ENCODE results near the gene CES3.

Gene CES3

GRCh38 chr16:67013823-67014633 is 53.0 kb downstream of the CES3 start:
- peak; percentile 86 for DNase-seq

GRCh38 chr16:67014634-67015312 is 53.7 kb downstream of the CES3 start:
- peak; percentile 50 for DNase-seq

- DNase-seq, result peak; percentile 45
Observed at GRCh38 chr16:67015313-67015731, 54.3 kb downstream of the CES3 start.

GRCh38 chr16:67016143-67016542 is 55.1 kb downstream of the CES3 start:
- peak; percentile 66 for DNase-seq

GRCh38 chr16:67016681-67017420 is 55.8 kb downstream of the CES3 start:
- DNase-seq, result peak; percentile 49

GRCh38 chr16:67017421-67017750 is 56.3 kb downstream of the CES3 start:
- DNase-seq, result no peak

GRCh38 chr16:67017810-67018488 is 56.9 kb downstream of the CES3 start:
- DNase-seq, result peak; percentile 96

GRCh38 chr16:67019171-67019570 is 58.1 kb downstream of the CES3 start:
- DNase-seq, result peak; percentile 29

GRCh38 chr16:67021321-67021720 is 60.3 kb downstream of the CES3 start:
- DNase-seq, result peak; percentile 40

- DNase-seq, result peak; percentile 86
Observed at GRCh38 chr16:67022531-67023214, 61.6 kb downstream of the CES3 start.

GRCh38 chr16:67023689-67024088 is 62.6 kb downstream of the CES3 start:
- DNase-seq, result no peak

All from islet precursor cell (in vitro differentiated cells).